Ovary (tissue), 9 donors: Measurements from ENCODE around the gene CDADC1. TPM values are rescaled to one million over a fixed set of nuclear protein-coding genes. Genes with fewer than 3 reads are reported as not detected.

Experiments used
- DNase-seq, 5 donors: peaks; one replicate each; pipeline ENCODE4 v3.0.0-alpha.2; 2019 to 2020
- H3K27ac ChIP-seq, 2 donors: fragments of 200-600 bp; one replicate each; pipeline versions ENCODE4 v1.5.1 to v1.8.0; 2019 to 2022
- H3K27me3 ChIP-seq: fragments of 200-600 bp; one replicate; pipeline ENCODE4 v1.8.0; 2022
- H3K36me3 ChIP-seq: fragments of 200-600 bp; sonication (generic); one replicate; pipeline ENCODE4 v1.5.1; 2019
- H3K4me1 ChIP-seq: one replicate; pipeline ENCODE4 v1.8.1; 2013; ENCODE audit warnings: mild to moderate bottlenecking, moderate library complexity; ENCODE audit not compliant: insufficient read depth
- H3K4me3 ChIP-seq: fragments of 200-600 bp; sonication (generic); one replicate; pipeline ENCODE4 v1.5.1; 2017
- H3K9me3 ChIP-seq, 2 donors: fragments of 200-600 bp in 1 of 2; sonication (generic) in 1 of 2; one replicate each; pipeline versions ENCODE4 v1.5.1 to v1.8.1; 2013 to 2019; ENCODE audit warnings: mild to moderate bottlenecking in 1 of 2, moderate library complexity in 1 of 2
- EP300 ChIP-seq: sonication (generic); formaldehyde crosslinking; IDR thresholded peaks from one replicate; pipeline ENCODE4 v1.6.1; 2017; ENCODE audit warnings: antibody characterized with exemption
- POLR2A ChIP-seq: fragments of 450-650 bp; IDR thresholded peaks from one replicate; pipeline ENCODE4 v1.6.1; 2017; ENCODE audit warnings: antibody characterized with exemption, mild to moderate bottlenecking, moderate library complexity
- WGBS, 3 donors: extraction: QIAGEN DNeasy Blood & Tissue Kit in 1 of 3; methylation state at CpG; one replicate each; pipeline versions ENCODE4 v1.1.5 to v1.1.7; 2013 to 2017; 5-methylcytosine and 5-hydroxymethylcytosine counted together
- intact Hi-C, 4 donors: fragments of 100-400 bp; cut with DNase I; formaldehyde crosslinking; loops; one replicate each; pipeline versions ENCODE4 v1.11.0 to v1.15.1; 2022 to 2023
- polyA plus RNA-seq, 2 donors: library from polyadenylated mRNA; stranded (reverse); fragments of 200-250 nt in 1 of 2; fragments of 350-450 nt in 1 of 2; fragmentation: Illumina TruSeq in 1 of 2; extraction: RNeasy Lipid Tissue Mini Kit (QIAGEN cat#74804) in 1 of 2; gene quantifications; one replicate each; pipeline ENCODE4 v1.2.3, GENCODE V29; 2013 to 2014
- total RNA-seq, 7 donors: library from RNA; depleted of rRNA in 2 of 7; stranded (reverse); fragments of >200 nt in 2 of 7; fragmentation: NEBNext Ultra II Directional in 3 of 7; extraction: Animal tissue kit (Norgen Biotek cat#: 25700) in 3 of 7; gene quantifications; one replicate each; pipeline versions ENCODE4 v1.1.0 to v1.2.4, GENCODE V29; 2016 to 2023
- TF ChIP-seq, protein P1 (sequence below), 3 donors: fragments of 450-650 bp in 2 of 3; fragments of 200-600 bp in 1 of 3; IDR thresholded peaks; one replicate each; pipeline versions ENCODE4 v1.5.1 to v1.8.0; 2016 to 2022; ENCODE audit warnings: antibody characterized with exemption in 3 of 3, mild to moderate bottlenecking in 1 of 3
- donor health status: DM: no; HTN: no; CAD: no; lungs with moderate emphysema.
- donor health status: DM: no; HTN: no; CAD: no.
- donor health status: Bipolar disorder and iron deficiency.
- donor health status: DM: yes; HTN: yes; CAD: no.
- donor health status: DM: no; HTN: no; CAD: no.
- donor health status: DM: yes; HTN: yes; CAD: no.

The CDADC1 gene
- total and polyA plus RNA-seq, 9 donors, result 7.5 to 17.9 (median 13.0) TPM

- Histone ChIP-seq H3K27ac (no peak overlapping the region), H3K36me3 (no peaks in the 10 kb centered on the region), H3K4me3 (no peak overlapping the region), H3K9me3 (no peaks in the 10 kb centered on the region), H3K27me3 (no peaks in the 10 kb centered on the region), H3K4me1 (peaks cover 12% of the 10 kb centered on the region)
- DNase-seq, result no peak
- TF ChIP-seq, protein P1, sequence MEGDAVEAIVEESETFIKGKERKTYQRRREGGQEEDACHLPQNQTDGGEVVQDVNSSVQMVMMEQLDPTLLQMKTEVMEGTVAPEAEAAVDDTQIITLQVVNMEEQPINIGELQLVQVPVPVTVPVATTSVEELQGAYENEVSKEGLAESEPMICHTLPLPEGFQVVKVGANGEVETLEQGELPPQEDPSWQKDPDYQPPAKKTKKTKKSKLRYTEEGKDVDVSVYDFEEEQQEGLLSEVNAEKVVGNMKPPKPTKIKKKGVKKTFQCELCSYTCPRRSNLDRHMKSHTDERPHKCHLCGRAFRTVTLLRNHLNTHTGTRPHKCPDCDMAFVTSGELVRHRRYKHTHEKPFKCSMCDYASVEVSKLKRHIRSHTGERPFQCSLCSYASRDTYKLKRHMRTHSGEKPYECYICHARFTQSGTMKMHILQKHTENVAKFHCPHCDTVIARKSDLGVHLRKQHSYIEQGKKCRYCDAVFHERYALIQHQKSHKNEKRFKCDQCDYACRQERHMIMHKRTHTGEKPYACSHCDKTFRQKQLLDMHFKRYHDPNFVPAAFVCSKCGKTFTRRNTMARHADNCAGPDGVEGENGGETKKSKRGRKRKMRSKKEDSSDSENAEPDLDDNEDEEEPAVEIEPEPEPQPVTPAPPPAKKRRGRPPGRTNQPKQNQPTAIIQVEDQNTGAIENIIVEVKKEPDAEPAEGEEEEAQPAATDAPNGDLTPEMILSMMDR (IDR thresholded peaks at IDR 0.05), result no peak
- no peak for TF ChIP-seq EP300
- no peak for TF ChIP-seq POLR2A
- 93 to 97% (median 94%) methylated on average over 3 of the region's 3 CpGs for WGBS, 3 donors
- intact Hi-C loops, result no loop called here
These were observed 67.4 kb downstream of the CDADC1 start for GRCh38 chr13:49315036-49315565.

DNA sequence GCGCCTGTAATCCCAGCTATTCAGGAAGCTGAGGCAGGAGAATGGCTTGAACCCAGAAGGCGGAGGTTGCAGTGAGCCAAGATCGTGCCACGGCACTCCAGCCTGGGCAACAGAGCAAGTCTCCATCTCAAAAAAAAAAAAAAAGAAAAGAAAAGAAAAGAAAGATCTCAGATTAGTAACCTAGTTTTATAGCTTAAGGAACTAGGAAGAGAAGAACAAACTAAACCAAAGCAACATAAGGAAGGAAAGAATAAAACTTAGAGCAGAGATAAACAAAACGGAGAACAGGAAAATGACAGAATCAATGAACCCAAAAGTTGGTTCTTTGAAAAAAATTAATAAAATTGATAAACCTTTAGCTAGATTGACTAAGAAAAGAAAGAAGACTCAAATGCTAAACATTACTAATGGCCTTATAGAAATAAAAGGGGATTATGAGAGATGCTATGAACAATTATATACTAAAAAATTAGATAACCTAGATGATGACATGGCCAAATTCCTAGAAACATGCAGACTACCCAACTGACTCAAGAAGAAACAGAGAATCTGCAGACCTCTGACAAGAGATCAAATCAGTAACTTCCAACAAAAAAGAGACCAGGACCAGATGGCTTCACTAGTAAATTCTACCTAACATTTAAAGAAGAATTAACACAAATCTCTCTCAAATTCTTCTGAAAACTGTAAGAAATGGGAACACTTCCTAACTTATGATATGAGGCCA lies 68.2 kb downstream of the CDADC1 start:
- no peaks in the 10 kb centered on the region for H3K36me3 ChIP-seq
- DNase-seq, result no peak
- H3K4me3 ChIP-seq, result no peak overlapping the region
- TF ChIP-seq, protein P1 (IDR thresholded peaks at IDR 0.05), result no peak
- TF ChIP-seq EP300 (no peak), POLR2A (no peak)
- no peaks in the 10 kb centered on the region for H3K9me3 ChIP-seq
- 94 to 95% (median 95%) methylated on average over 5 of the region's 5 CpGs for WGBS, 3 donors
- intact Hi-C loops, result no loop called here
- no peaks in the 10 kb centered on the region for H3K27me3 ChIP-seq
- H3K4me1 ChIP-seq, result peaks cover 14% of the 10 kb centered on the region
- H3K27ac ChIP-seq, result no peak overlapping the region

DNA sequence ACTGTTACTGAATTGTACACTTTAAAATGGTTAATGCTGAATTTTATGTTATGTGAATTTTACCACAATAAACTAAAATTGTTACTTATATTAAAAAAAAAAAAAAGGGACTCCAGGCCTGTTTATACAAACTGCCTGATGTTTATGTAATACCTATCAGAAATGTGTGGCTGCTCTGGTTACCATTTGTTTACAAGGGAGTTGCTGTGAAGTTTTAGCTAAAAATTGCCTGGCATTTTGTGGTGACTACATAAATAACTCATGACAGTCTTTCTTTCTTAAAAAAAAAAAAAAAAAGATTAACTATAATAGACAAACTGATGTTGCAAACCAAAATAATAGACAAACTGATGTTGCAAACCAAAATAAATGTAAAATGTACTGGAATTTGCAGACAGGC lies 71.8 kb downstream of the CDADC1 start:
- peak overlapping the region in 1 of 2 donors; percentile 31 for H3K27ac ChIP-seq
- peaks cover 4% of the 10 kb centered on the region for H3K4me1 ChIP-seq
- DNase-seq, result no peak
- no peaks in the 10 kb centered on the region for H3K27me3 ChIP-seq
- H3K4me3 ChIP-seq, result no peak overlapping the region
- H3K9me3 ChIP-seq, result no peaks in the 10 kb centered on the region
- intact Hi-C loops, result no loop called here
- TF ChIP-seq POLR2A (no peak), EP300 (no peak)
- TF ChIP-seq, protein P1 (IDR thresholded peaks at IDR 0.05), result no peak
- no peaks in the 10 kb centered on the region for H3K36me3 ChIP-seq

DNA sequence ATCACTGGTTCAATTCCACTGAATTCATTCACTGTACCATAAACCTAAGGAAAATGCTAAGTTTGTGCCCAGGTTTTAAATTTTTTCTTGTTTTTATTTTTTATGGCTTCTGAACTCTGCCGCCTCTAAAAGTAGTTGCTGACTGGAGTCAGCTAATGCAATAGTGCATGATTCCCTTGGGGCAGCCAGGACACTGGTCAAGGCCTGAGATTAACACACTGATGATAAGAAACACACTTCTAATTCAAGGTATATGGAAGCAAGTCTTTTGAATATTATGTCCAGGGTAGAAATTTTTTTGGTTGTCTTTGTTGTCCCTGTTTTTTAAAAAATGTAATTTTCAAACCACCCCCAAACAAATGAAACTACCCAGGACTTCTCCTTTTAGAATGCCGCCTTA lies 72.2 kb downstream of the CDADC1 start:
- no peak for DNase-seq
- 31 to 53% (median 45%) methylated on average over 2 of the region's 2 CpGs for WGBS, 3 donors
- intact Hi-C loops, result no loop called here
- no peaks in the 10 kb centered on the region for H3K27me3 ChIP-seq
- peaks cover 4% of the 10 kb centered on the region for H3K4me1 ChIP-seq
- TF ChIP-seq EP300 (no peak), POLR2A (no peak)
- TF ChIP-seq, protein P1 (IDR thresholded peaks at IDR 0.05), result no peak
- no peaks in the 10 kb centered on the region for H3K9me3 ChIP-seq
- no peaks in the 10 kb centered on the region for H3K36me3 ChIP-seq
- H3K4me3 ChIP-seq, result no peak overlapping the region
- H3K27ac ChIP-seq, result peak overlapping the region in 1 of 2 donors; percentile 31
